Thyroid gland (tissue), 4 donors: ENCODE measurements around the gene CFL1. TPM values are rescaled to one million over a fixed set of nuclear protein-coding genes. Genes with fewer than 3 reads are reported as not detected.

Experiments
- DNase-seq, 2 donors: peaks; one replicate each; pipeline ENCODE4 v3.0.0-alpha.2; 2019
- H3K27ac ChIP-seq, 3 donors: fragments of 200-600 bp; sonication (generic); 1 replicate in 2 of 3; 2 replicates in 1 of 3; pipeline ENCODE4 v1.5.1; 2016 to 2019; ENCODE audit warnings: mild to moderate bottlenecking in 1 of 3, moderate library complexity in 1 of 3
- H3K27me3 ChIP-seq: fragments of 200-600 bp; sonication (generic); one replicate; pipeline ENCODE4 v1.5.1; 2019
- H3K36me3 ChIP-seq, 2 donors: fragments of 200-600 bp; sonication (generic); one replicate each; pipeline ENCODE4 v1.5.1; 2016 to 2019
- H3K4me1 ChIP-seq, 2 donors: fragments of 200-600 bp; sonication (generic); one replicate each; pipeline ENCODE4 v1.5.1; 2017 to 2019
- H3K4me3 ChIP-seq, 3 donors: fragments of 200-600 bp; sonication (generic); replicated peaks in 1 of 3; 1 replicate in 2 of 3; 2 replicates in 1 of 3; pipeline ENCODE4 v1.5.1; 2016; ENCODE audit warnings: mild to moderate bottlenecking in 1 of 3
- H3K9me3 ChIP-seq: fragments of 200-600 bp; sonication (generic); one replicate; pipeline ENCODE4 v1.5.1; 2017
- CTCF ChIP-seq, 6 experiments: fragments of 200-600 bp in 3 of 6; fragments of 450-650 bp in 3 of 6; sonication (generic) in 3 of 6; IDR thresholded peaks; one replicate each; pipeline ENCODE4 v1.5.1; 2016 to 2019; ENCODE audit warnings: antibody characterized with exemption in 6 of 6, mild to moderate bottlenecking in 2 of 6, inconsistent platforms in 1 of 6, moderate library complexity in 1 of 6
- POLR2A ChIP-seq, 2 donors: fragments of 450-650 bp; IDR thresholded peaks; one replicate each; pipeline ENCODE4 v1.6.1; 2017; ENCODE audit warnings: antibody characterized with exemption in 2 of 2, mild to moderate bottlenecking in 2 of 2, moderate library complexity in 1 of 2
- WGBS, 2 donors: methylation state at CpG; one replicate each; pipeline ENCODE4 v1.1.5; 2017; 5-methylcytosine and 5-hydroxymethylcytosine counted together
- intact Hi-C: fragments of 100-400 bp; cut with DNase I; formaldehyde crosslinking; loops from one replicate; pipeline ENCODE4 v1.15.1; 2023
- total RNA-seq, 4 donors: library from RNA; depleted of rRNA; stranded (reverse); fragments of >200 nt; gene quantifications; one replicate each; pipeline ENCODE4 v1.2.3, GENCODE V29; 2016

The CFL1 gene
- total RNA-seq, 4 donors from 2014 or later = 330 to 581 (median 494) TPM

- Histone ChIP-seq H3K36me3 (no peaks in the 10 kb centered on the region), H3K9me3 (no peaks in the 10 kb centered on the region), H3K27me3 (no peaks in the 10 kb centered on the region), H3K4me1 (no peaks in the 10 kb centered on the region), H3K4me3 (no peak overlapping the region), H3K27ac (no peak overlapping the region)
- TF ChIP-seq CTCF (IDR thresholded peaks at IDR 0.05) = no peak
- TF ChIP-seq POLR2A (IDR thresholded peaks at IDR 0.05) = no peak
- no peak for DNase-seq
- intact Hi-C loops = no loop called here
- WGBS, 2 donors = 76 to 85% methylated on average over 9 of the region's 9 CpGs
Measured at GRCh38 chr11:65809496-65809895, 48.5 kb downstream of the CFL1 start.

- no peak for TF ChIP-seq POLR2A (IDR thresholded peaks at IDR 0.05)
- TF ChIP-seq CTCF (IDR thresholded peaks at IDR 0.05) = no peak
- DNase-seq = no peak
- Histone ChIP-seq H3K27me3 (no peaks in the 10 kb centered on the region), H3K36me3 (no peaks in the 10 kb centered on the region), H3K9me3 (no peaks in the 10 kb centered on the region), H3K4me1 (no peaks in the 10 kb centered on the region), H3K4me3 (no peak overlapping the region), H3K27ac (no peak overlapping the region)
- whole genome bisulfite sequencing, 2 donors = 76 to 77% methylated on average over 20 of the region's 20 CpGs
- intact Hi-C loops = no loop called here
Measured at GRCh38 chr11:65808744-65809341, 49.1 kb downstream of the CFL1 start.

GRCh38 chr11:65806979-65807378, 51.0 kb downstream of the CFL1 start:
- no peak for DNase-seq
- no peak overlapping the region for H3K4me3 ChIP-seq
- no peaks in the 10 kb centered on the region for H3K4me1 ChIP-seq
- H3K27ac ChIP-seq = no peak overlapping the region
- no peaks in the 10 kb centered on the region for H3K9me3 ChIP-seq
- H3K27me3 ChIP-seq = no peaks in the 10 kb centered on the region
- WGBS, 2 donors = 73 to 76% methylated on average over 6 of the region's 6 CpGs
- TF ChIP-seq POLR2A (IDR thresholded peaks at IDR 0.05) = no peak
- TF ChIP-seq CTCF (IDR thresholded peaks at IDR 0.05) = no peak
- intact Hi-C loops = no loop called here
- no peaks in the 10 kb centered on the region for H3K36me3 ChIP-seq

Other genes with a start within 250 kb of the CFL1 start
- gene MAP3K11, start 244.0 kb downstream of the CFL1 start, total RNA-seq = 10 to 100 TPM; 43.1 to 67.8 (median 51.3) TPM
- gene PCNX3, start 242.4 kb downstream of the CFL1 start, total RNA-seq = 10 to 100 TPM; 18.9 to 54.2 (median 47.0) TPM
- gene SIPA1, start 220.1 kb downstream of the CFL1 start, total RNA-seq = 10 to 100 TPM; 19.2 to 40.6 (median 32.7) TPM
- 10 to 100 TPM; 40.3 to 55.8 (median 48.7) TPM for gene RELA, start 195.3 kb downstream of the CFL1 start, total RNA-seq
- gene KAT5, start 145.9 kb downstream of the CFL1 start, total RNA-seq = 100 to 1,000 TPM in 1 of 4 donors, 10 to 100 TPM in 3; 78.5 to 114 (median 81.1) TPM
- 100 to 1,000 TPM in 3 of 4 donors, 10 to 100 TPM in 1; 48.8 to 135 (median 118) TPM for gene RNASEH2C, start 137.4 kb downstream of the CFL1 start, total RNA-seq
- gene AP5B1, start 77.2 kb downstream of the CFL1 start, total RNA-seq = 10 to 100 TPM; 21.8 to 43.2 (median 25.3) TPM
- gene OVOL1, start 71.1 kb downstream of the CFL1 start, total RNA-seq = 1 to 10 TPM; 1.1 to 6.6 (median 5.2) TPM
- under 1 TPM in 1 of 4 donors, not detected in 3; 0.45 TPM for gene SNX32, start 24.2 kb downstream of the CFL1 start, total RNA-seq
- 10 to 100 TPM; 31.8 to 61.9 (median 42.5) TPM for gene MUS81, start 2.3 kb upstream of the CFL1 start, total RNA-seq
- 100 to 1,000 TPM in 2 of 4 donors, 10 to 100 TPM in 2; 70.7 to 125 (median 91.4) TPM for gene EFEMP2, start 14.6 kb upstream of the CFL1 start, total RNA-seq
- gene CTSW, start 21.7 kb upstream of the CFL1 start, total RNA-seq = 1 to 10 TPM in 3 of 4 donors, under 1 TPM in 1; 0.67 to 7.6 (median 2.7) TPM
- 100 to 1,000 TPM in 2 of 4 donors, 10 to 100 TPM in 2; 65.9 to 128 (median 109) TPM for gene FIBP, start 30.3 kb upstream of the CFL1 start, total RNA-seq
- 10 to 100 TPM; 29.8 to 73.8 (median 42.9) TPM for gene CCDC85B, start 32.5 kb upstream of the CFL1 start, total RNA-seq
- gene FOSL1, start 42.2 kb upstream of the CFL1 start, total RNA-seq = 1 to 10 TPM in 3 of 4 donors, under 1 TPM in 1; 0.33 to 1.6 (median 1.5) TPM
- gene C11orf68, start 60.9 kb upstream of the CFL1 start, total RNA-seq = 10 to 100 TPM; 17.7 to 27.1 (median 20.9) TPM
- gene DRAP1, start 61.2 kb upstream of the CFL1 start, total RNA-seq = 100 to 1,000 TPM in 3 of 4 donors, 10 to 100 TPM in 1; 82.0 to 184 (median 132) TPM
- gene TSGA10IP, start 87.3 kb upstream of the CFL1 start, total RNA-seq = under 1 TPM in 1 of 4 donors, not detected in 3; 0.33 TPM
- gene SART1, start 103.6 kb upstream of the CFL1 start, total RNA-seq = 10 to 100 TPM; 22.2 to 46.1 (median 24.2) TPM
- 10 to 100 TPM; 25.3 to 39.4 (median 28.3) TPM for gene EIF1AD, start 144.0 kb upstream of the CFL1 start, total RNA-seq
- gene BANF1, start 144.3 kb upstream of the CFL1 start, total RNA-seq = 10 to 100 TPM; 66.9 to 86.7 (median 78.3) TPM
- 10 to 100 TPM in 3 of 4 donors, 1 to 10 TPM in 1; 7.1 to 53.1 (median 30.6) TPM for gene CST6, start 153.8 kb upstream of the CFL1 start, total RNA-seq
- not detected for gene CATSPER1, start 168.3 kb upstream of the CFL1 start, total RNA-seq
- gene GAL3ST3, start 191.0 kb upstream of the CFL1 start, total RNA-seq = 100 to 1,000 TPM in 2 of 4 donors, 10 to 100 TPM in 2; 49.2 to 154 (median 118) TPM
- 100 to 1,000 TPM; 149 to 231 (median 158) TPM for gene SF3B2, start 194.2 kb upstream of the CFL1 start, total RNA-seq
- gene PACS1, start 212.1 kb upstream of the CFL1 start, total RNA-seq = 10 to 100 TPM; 39.6 to 67.7 (median 59.7) TPM